Measurements from ENCODE around the gene PFKL.
"Not testable (repeated sequence)": the region's sequence is repeated elsewhere in the genome, so short reads cannot be mapped to it uniquely, and the experiment has no call there.

PFKL gene

GRCh38 chr21:44329971-44330681 lies 30.3 kb downstream of the PFKL start:
- DNase-seq = no peak

DNA sequence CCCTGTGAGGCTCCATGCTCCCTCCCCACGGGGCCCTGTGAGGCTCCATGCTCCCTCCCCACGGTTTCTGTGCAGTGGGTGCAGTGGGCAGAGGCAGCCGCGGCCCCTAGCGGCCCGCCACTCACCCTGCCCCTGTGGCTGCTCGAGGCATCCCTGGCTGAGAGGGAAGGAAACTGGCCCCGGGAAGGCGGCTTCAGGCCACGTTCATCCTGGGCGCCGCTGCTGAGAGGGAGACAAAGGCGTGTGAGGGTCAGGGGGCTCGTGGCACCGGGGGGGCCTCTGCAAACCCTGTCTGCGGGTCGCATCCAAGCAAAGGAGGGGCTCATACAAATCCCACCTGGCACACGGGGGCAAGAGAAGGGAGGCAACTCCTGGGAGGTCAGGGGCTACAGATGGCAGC lies 30.8 kb downstream of the PFKL start:
- DNase-seq = no peak

DNA sequence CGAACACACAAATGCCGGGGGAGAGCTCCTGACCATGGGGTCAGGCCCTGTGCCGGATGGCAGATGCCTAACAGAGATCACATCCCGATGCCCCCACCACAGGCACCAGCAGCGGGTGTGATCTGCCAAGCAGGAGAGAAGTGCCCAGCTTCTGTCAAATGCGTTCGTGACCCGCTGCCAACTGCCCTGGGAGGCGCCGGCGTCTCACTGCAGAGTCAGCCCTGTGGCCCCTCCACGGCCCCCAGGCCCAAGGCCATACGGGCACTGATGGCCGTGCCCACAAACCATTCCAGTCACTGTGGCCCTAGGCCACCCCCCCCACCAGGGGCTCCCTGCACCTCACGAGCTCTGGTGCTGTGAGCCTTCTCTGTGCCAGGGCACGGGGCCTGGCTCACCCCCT lies 31.4 kb downstream of the PFKL start:
- no peak for DNase-seq

DNA sequence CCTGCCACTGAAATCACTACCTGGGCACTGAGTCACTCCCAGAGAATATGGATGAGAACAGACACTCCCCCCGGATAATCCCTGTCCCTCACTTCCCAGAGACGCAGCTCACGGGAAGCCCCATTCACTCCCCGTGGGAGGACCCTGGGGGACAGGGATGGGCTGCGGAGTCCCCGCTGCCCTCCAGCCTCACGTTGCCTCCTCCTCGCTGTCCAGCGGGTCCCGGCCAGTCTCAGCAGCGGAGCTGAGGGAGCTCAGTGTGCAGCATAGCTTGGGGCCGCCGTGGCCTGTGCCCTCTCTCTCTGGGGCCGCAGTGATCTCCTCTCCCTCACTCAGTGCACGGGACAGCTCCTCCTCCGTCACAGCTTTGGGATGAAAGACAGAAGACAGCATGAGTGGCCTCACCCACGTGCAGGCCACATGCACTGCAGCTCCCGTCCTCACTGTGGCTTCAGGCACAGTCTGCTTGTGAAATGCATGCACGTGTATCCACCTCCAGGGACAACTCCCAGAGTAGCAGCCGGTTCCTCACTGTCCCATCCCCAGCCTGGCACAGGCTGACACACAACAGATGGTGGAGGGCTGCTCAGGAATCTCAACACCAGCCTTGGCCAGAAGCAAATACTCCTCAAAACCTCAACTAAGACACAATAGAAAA lies 31.9 kb downstream of the PFKL start:
- DNase-seq = no peak

DNA sequence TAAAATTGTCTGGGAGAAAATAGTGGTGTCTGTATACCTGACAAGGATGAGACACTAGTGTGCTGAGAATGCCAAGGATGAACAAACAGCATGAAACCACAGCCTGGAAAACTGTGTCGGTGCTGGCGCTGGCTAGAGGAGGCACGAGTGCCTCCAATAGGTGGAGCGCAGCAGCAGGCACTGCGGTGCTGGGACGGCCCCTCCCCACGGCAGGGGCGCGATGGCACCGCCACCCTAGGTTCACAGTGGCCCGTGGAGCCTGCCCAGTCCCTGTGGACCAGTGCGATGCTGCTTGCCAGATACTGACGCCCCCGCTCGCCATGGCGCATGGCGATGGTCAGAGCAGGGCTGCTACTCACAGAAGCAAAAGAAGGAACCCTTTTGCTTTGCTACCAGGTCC lies 32.5 kb downstream of the PFKL start:
- DNase-seq = no peak

- no peak for DNase-seq
Measured at GRCh38 chr21:44332965-44333364, 33.1 kb downstream of the PFKL start.

- no peak for DNase-seq
Measured at GRCh38 chr21:44333509-44334328, 33.9 kb downstream of the PFKL start.

DNA sequence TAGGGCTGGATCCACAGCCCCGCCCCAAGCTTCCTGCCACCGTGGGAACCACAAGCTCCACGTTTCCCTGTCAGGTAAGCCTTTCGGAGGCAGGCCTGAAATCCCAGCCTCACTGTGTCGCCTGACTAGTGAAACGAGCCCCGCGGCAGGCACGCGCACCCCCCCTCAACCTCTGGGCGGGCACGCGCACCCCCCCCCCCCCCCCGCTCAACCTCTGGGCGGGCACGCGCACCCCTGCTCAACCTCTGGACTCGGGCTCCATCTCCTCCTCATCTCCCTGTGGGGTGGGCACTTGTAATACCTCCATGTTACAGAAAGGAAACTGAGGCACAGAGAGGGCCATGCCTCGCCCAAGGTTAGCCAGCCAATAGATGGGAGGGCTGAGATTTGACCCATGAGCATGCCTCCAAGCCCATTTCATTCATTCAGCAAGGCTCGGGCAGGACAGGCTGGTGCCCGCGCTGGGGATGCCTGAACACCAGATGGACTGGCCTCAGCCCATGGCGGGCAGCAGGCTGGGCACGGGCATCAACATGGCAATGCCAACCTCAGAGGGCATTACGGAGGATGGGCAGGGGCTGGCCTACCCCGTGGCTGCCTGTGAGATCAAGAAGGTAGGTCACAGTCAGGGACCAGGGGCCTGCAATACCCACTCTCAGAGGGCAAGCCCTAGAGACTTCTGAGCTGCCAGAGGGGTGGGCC lies 34.6 kb downstream of the PFKL start:
- no peak for DNase-seq

- DNase-seq = no peak
Measured at GRCh38 chr21:44335266-44336059, 35.6 kb downstream of the PFKL start.

DNA sequence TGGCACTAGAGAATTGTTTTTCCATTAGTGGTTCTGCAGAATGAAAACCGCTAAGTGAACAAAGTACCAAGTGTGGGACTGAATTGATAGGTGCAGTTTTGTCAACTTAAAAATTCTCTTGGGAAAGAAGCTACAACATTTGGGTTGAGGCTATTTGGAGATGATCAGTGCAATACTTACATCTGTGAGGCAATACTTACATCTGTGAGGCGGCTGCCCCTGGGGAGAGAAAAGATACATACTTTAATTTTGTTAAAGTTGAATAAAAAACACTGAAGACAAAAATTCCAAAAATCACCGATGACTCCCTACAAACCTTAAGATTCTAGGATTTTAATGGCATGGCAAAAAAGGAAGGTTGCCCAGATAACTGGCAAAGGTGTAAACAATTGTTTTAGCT lies 37.6 kb downstream of the PFKL start:
- no peak for DNase-seq

DNA sequence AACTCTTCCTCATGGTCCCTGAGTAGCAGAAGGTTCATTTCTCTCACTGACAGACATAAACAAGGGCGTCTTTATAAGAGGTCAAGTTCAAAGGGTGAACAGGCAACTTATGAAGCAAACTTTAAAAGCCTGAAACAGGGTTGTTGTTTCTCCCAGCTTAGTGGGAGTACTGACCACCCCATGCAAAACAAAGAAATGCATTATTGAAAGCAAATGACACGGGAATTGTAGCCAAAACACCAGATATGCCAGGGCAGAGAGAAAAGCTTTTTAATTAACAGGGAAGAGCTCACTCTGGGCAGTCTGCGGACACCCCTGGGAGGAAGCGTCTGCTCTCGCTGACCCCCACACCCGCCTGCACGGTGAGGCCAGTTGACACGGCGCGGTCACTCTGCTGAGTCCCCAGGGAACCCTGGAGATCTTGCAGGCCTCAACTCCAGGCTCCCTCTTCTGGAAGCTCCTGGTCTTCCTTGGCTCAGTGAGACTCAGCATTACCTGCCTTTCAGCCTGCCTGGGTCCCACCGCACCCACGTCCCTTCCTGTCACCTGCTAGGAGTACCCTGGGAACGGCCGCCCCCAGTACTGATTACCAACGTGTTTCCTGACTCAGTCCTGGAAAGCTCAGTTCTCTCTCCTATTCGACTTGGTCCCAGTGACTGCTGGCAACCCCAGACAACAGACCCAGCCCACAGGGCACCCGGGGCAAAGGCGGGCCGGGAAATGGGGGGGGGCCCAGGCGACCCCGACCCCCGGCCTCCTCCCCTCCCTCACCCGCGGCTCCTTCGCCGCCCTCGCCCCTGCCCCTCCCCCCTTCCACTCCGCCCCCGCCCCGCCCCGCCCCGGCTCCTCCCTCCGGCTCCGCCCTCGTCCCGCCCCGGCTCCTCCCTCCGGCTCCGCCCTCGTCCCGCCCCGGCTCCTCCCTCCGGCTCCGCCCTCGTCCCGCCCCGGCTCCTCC lies 38.4 kb downstream of the PFKL start:
- DNase-seq = peak; percentile 50

GRCh38 chr21:44338971-44339910 lies 39.4 kb downstream of the PFKL start, which contains the start of gene CFAP410:
CFAP410 (minus strand) TSS chr21:44339390; CDS start chr21:44339194, 196 bp downstream.
- peak; percentile 96 for DNase-seq

DNA sequence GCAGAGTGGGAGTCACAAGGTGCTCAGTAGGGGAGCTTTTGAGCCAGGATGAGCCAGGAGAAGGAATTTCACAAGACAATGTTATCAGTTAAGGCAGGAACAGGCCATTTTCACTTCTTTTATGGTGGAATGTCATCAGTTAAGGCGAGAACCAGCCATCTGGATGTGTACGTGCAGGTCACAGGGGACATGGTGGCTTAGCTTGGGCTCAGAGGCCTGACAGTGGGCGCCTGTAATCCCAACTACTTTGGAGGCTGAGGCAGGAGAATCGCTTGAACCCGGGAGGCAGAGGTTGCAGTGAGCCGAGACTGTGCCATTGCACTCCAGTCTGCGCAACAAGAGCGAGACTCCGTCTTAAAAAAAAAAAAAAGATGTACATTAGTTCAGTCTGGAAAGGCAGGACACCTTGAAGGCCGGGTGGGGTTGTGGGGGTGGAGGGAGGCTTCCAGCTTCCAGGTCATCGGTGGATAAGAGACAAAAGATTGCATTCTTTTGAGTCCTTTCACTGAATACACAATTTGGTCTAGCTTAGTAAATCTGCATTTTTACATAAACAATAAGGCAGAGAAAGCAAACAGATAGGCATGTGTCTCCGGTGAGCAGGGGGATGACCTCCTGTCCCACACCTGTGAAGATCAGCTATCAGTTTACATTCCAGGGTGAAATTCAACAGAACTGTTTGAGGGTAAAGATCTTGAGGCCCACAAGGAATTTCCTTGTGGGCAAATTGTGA lies 42.0 kb downstream of the PFKL start:
- not testable (repeated sequence) for DNase-seq

DNA sequence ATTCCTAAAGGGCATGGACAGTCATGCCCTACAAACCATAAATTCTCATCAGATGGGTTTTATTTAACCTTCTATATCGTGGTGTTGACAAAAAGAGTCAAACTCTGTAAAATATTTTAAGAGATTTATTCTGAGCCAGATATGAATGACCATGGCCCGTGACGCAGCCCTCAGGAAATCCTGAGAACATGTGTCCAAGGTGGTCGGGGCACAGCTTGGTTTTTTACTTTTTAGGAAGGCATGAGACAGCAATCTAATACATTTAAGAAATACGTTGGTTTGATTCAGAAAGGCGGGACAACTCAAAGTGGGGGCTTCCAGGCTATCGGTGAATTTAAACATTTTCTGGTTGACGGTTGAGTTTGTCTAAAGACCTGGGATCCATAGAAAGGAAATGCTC lies 43.1 kb downstream of the PFKL start:
- DNase-seq = not testable (repeated sequence)

- no peak for DNase-seq
Measured at GRCh38 chr21:44344541-44345183, 44.8 kb downstream of the PFKL start.

- no peak for DNase-seq
Measured at GRCh38 chr21:44345495-44345894, 45.6 kb downstream of the PFKL start.

DNA sequence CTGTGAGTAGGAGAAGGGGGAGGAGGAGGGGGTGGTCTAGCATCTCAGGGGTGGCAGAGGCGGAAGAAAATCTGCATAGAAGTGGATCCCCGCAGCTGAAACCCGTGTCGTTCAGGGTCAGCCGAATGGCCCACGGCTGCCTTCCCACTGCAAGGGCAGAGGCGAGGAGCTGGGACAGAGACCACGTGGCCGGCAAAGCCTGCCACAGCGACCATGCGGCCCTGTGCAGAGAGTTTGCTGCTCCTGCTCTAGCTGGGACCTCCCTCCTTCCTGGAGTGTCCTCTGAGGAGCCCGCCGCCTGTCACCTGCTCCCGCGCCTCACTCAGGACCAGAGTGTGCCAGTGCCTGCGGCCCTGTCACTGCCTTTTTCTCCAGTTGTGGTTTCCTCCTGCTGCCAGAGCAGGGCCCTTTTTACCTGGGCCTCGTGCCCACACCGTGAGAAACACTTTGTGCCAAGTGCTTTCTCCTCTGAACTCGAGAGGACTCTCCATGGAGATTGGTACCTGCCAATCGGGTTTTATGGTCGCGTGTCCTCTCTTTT lies 48.1 kb downstream of the PFKL start:
- no peak for DNase-seq

DNA sequence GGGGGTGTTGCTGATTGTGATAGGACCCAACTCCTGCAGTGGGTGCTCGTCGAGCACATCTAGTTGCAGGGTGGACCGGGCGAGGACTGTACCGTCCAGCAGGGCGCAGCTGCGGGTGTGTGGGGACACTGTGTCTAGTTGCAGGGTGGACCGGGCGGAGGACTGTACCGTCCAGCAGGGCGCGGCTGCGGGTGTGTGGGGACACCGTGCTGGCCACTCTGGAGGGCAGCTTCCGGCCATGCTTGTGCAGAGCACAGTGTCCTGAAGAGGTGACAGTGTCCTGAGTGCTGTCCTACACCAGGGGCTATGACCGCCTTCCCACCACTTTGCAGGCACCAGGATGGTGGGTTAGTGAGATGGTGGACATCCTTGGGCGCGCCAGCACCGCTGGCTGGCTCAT lies 49.0 kb downstream of the PFKL start:
- DNase-seq = no peak

Measured in stimulated activated CD8-positive, alpha-beta memory T cell treated with anti-CD3 and anti-CD28 coated beads, Interleukin-4, amount 100 ng/mL, for 48 hours (primary cell).